GM23338 (cell line): ENCODE measurements around the gene KIF1A. TPM values are rescaled to one million over a fixed set of nuclear protein-coding genes. Genes with fewer than 3 reads are reported as not detected.

Source experiments
- ATAC-seq: fragments of 200-7000 bp; cut with Tn5 transposase; 3 replicates; pipeline ENCODE4 v1.9.1; 2020
- DNase-seq: peaks from one replicate; pipeline ENCODE4 v3.0.0-alpha.2; 2015; ENCODE audit warnings: low spot score
- H2AFZ ChIP-seq: fragments of 200-600 bp; sonication (generic); 2 replicates; pipeline ENCODE4 v1.8.0; 2016; ENCODE audit warnings: antibody characterized with exemption, mild to moderate bottlenecking, moderate library complexity
- H3F3A ChIP-seq: fragments of 200-600 bp; sonication (generic); replicated peaks from 2 replicates; pipeline ENCODE4 v1.8.0; 2017; ENCODE audit warnings: antibody characterized with exemption, mixed run types, low read depth
- H3K27ac ChIP-seq: fragments of 200-600 bp; sonication (generic); 2 replicates; pipeline ENCODE4 v1.6.1; 2016; ENCODE audit warnings: low read depth
- H3K27me3 ChIP-seq: fragments of 200-600 bp; sonication (generic); 2 replicates; pipeline ENCODE4 v1.8.0; 2016; ENCODE audit warnings: mild to moderate bottlenecking, mixed run types, moderate library complexity; ENCODE audit not compliant: insufficient read depth
- H3K36me3 ChIP-seq: fragments of 200-600 bp; sonication (generic); 2 replicates; pipeline ENCODE4 v1.8.0; 2016; ENCODE audit warnings: mild to moderate bottlenecking; ENCODE audit not compliant: insufficient read depth
- H3K4me1 ChIP-seq: fragments of 200-600 bp; sonication (generic); 2 replicates; pipeline ENCODE4 v1.8.0; 2016; ENCODE audit warnings: mild to moderate bottlenecking, moderate library complexity; ENCODE audit not compliant: insufficient read depth
- H3K4me2 ChIP-seq: fragments of 200-600 bp; sonication (generic); 2 replicates; pipeline ENCODE4 v1.7.1; 2017; ENCODE audit warnings: mixed run types
- H3K4me3 ChIP-seq: fragments of 200-600 bp; sonication (generic); 2 replicates; pipeline ENCODE4 v1.6.1; 2016; ENCODE audit warnings: mixed run types
- H3K79me2 ChIP-seq: fragments of 200-600 bp; sonication (generic); replicated peaks from 2 replicates; pipeline ENCODE4 v1.8.0; 2017; ENCODE audit warnings: mild to moderate bottlenecking; ENCODE audit not compliant: insufficient read depth
- H3K9me2 ChIP-seq: fragments of 200-600 bp; sonication (generic); 2 replicates; pipeline ENCODE4 v1.8.0; 2017; ENCODE audit not compliant: insufficient read depth
- H4K20me1 ChIP-seq: fragments of 200-600 bp; sonication (generic); replicated peaks from 2 replicates; pipeline ENCODE4 v1.8.0; 2017; ENCODE audit warnings: mild to moderate bottlenecking; ENCODE audit not compliant: insufficient read depth
- H3K27ac Mint-ChIP-seq: 2 replicates; pipeline ENCODE4 v1.8.0; 2020; ENCODE audit warnings: inconsistent platforms, mild to moderate bottlenecking, moderate library complexity, mixed read lengths
- H3K27me3 Mint-ChIP-seq: 3 replicates; pipeline ENCODE4 v1.8.0; 2022; ENCODE audit warnings: low read depth, mild to moderate bottlenecking, moderate library complexity, mixed read lengths, inconsistent platforms; ENCODE audit not compliant: insufficient read depth, poor library complexity
- H3K36me3 Mint-ChIP-seq: 3 replicates; pipeline ENCODE4 v1.8.0; 2021; ENCODE audit warnings: low read depth, mild to moderate bottlenecking, inconsistent platforms, moderate library complexity, mixed read lengths
- H3K4me1 Mint-ChIP-seq: 3 replicates; pipeline ENCODE4 v1.8.0; 2020; ENCODE audit warnings: mild to moderate bottlenecking, inconsistent platforms, mixed read lengths
- H3K4me3 Mint-ChIP-seq: 3 replicates; pipeline ENCODE4 v1.8.0; 2021; ENCODE audit warnings: moderate library complexity, mild to moderate bottlenecking, inconsistent platforms, mixed read lengths
- H3K9me3 Mint-ChIP-seq: 3 replicates; pipeline ENCODE4 v1.8.0; 2020; ENCODE audit warnings: moderate library complexity, mild to moderate bottlenecking, inconsistent platforms, mixed read lengths
- CREB1 ChIP-seq: fragments of 250-450 bp; sonication (Bioruptor Pico); IDR thresholded peaks from 2 replicates; pipeline ENCODE4 v1.5.0; 2020; ENCODE audit warnings: low read depth, mild to moderate bottlenecking, moderate library complexity
- CTCF ChIP-seq, 2 experiments: fragments of 200-600 bp in 1 of 2; sonication (generic) in 1 of 2; conservative IDR thresholded peaks; 2 replicates each; pipeline versions ENCODE4 v1.5.1 to v1.6.1; 2016 to 2017; ENCODE audit warnings: antibody characterized with exemption in 2 of 2, low read depth in 2 of 2, mild to moderate bottlenecking in 2 of 2, moderate library complexity in 1 of 2
- ETS1 ChIP-seq: IDR thresholded peaks from 2 replicates; pipeline ENCODE4 v1.6.1; 2016; ENCODE audit warnings: antibody characterized with exemption
- EZH2 ChIP-seq: fragments of 200-600 bp; sonication (generic); IDR thresholded peaks from one replicate; pipeline ENCODE4 v1.8.0; 2017; ENCODE audit warnings: antibody characterized with exemption, mild to moderate bottlenecking, low read depth; ENCODE audit not compliant: unreplicated experiment
- EZH2phosphoT487 ChIP-seq: fragments of 200-600 bp; sonication (generic); IDR thresholded peaks from one replicate; pipeline ENCODE4 v1.8.1; 2018; ENCODE audit warnings: antibody characterized with exemption; ENCODE audit not compliant: unreplicated experiment
- JUNB ChIP-seq: IDR thresholded peaks from one replicate; pipeline ENCODE4 v1.6.1; 2016; ENCODE audit warnings: antibody characterized with exemption; ENCODE audit not compliant: unreplicated experiment
- NANOG ChIP-seq: IDR thresholded peaks from 2 replicates; pipeline ENCODE4 v1.6.1; 2016; ENCODE audit warnings: antibody characterized with exemption, borderline replicate concordance
- POLR2AphosphoS5 ChIP-seq: IDR thresholded peaks from 2 replicates; pipeline ENCODE4 v1.6.1; 2016; ENCODE audit warnings: antibody characterized with exemption, low read depth
- REST ChIP-seq: IDR thresholded peaks from one replicate; pipeline ENCODE4 v1.6.1; 2018; ENCODE audit warnings: antibody characterized with exemption; ENCODE audit not compliant: unreplicated experiment
- STAT1 ChIP-seq: IDR thresholded peaks from one replicate; pipeline ENCODE4 v1.6.1; 2016; ENCODE audit warnings: antibody characterized with exemption; ENCODE audit not compliant: unreplicated experiment
- ZNF114 ChIP-seq: fragments of 250-450 bp; sonication (Bioruptor Pico); IDR thresholded peaks from 2 replicates; pipeline ENCODE4 v1.5.0; 2020; ENCODE audit warnings: mild to moderate bottlenecking, moderate library complexity
- ZNF331 ChIP-seq: fragments of 250-450 bp; sonication (Bioruptor Pico); IDR thresholded peaks from 2 replicates; pipeline ENCODE4 v1.5.0; 2020; ENCODE audit warnings: low read depth, mild to moderate bottlenecking, moderate library complexity
- ZNF462 ChIP-seq: fragments of 250-450 bp; sonication (Bioruptor Pico); IDR thresholded peaks from 2 replicates; pipeline ENCODE4 v1.5.0; 2020; ENCODE audit warnings: mild to moderate bottlenecking, moderate library complexity
- polyA plus RNA-seq: library from polyadenylated mRNA; unstranded; fragments of >200 nt; fragmentation: Nextera tagmentation; extraction: Ambion mirVana; gene quantifications from 2 replicates; pipeline ENCODE4 v1.2.1, GENCODE V29; 2016
- total RNA-seq: library from RNA; depleted of rRNA; stranded (reverse); fragments of >200 nt; shearing (Covaris generic); gene quantifications from 2 replicates; pipeline ENCODE4 v1.2.3, GENCODE V29; 2014

Gene KIF1A
- total and polyA plus RNA-seq, 2 experiments from 2014 or later, result 169 to 214 TPM

GRCh38 chr2:240796543-240797499 is 23.2 kb downstream of the KIF1A start:
- H3K36me3 ChIP-seq, result peaks cover 9% of the 10 kb centered on the region; the same call in 1 of the 2 replicates
- Mint-ChIP-seq H3K9me3 (no peaks in the 10 kb centered on the region), H3K36me3 (peaks cover 64% of the 10 kb centered on the region), H3K27ac (peak overlapping the region; percentile 81), H3K27me3 (peaks cover 11% of the 10 kb centered on the region), H3K4me3 (no peak overlapping the region; the same call in 2 of the 3 replicates), H3K4me1 (peaks cover 46% of the 10 kb centered on the region)
- H3K27ac ChIP-seq, result no peak overlapping the region
- DNase-seq (no peak), ATAC-seq (no peak)
- H2AFZ ChIP-seq, result no peak overlapping the region
- H3K9me2 ChIP-seq, result no peaks in the 10 kb centered on the region
- TF ChIP-seq EZH2 (no peak), POLR2AphosphoS5 (no peak), ETS1 (no peak), CTCF (conservative IDR thresholded peaks at IDR 0.05; ENCODE audit: low read depth in 2 of 2) (no peak), ZNF462 (CRISPR knock-in tag) (no peak), REST (no peak), JUNB (no peak), ZNF114 (no peak), EZH2phosphoT487 (no peak), ZNF331 (CRISPR knock-in tag) (no peak), NANOG (no peak), STAT1 (no peak), CREB1 (CRISPR knock-in tag) (no peak)
- no peaks in the 10 kb centered on the region for H3K27me3 ChIP-seq
- H4K20me1 ChIP-seq, result peaks cover 65% of the 10 kb centered on the region
- H3K4me2 ChIP-seq, result no peak overlapping the region
- peaks cover 91% of the 10 kb centered on the region for H3K79me2 ChIP-seq
- H3K4me3 ChIP-seq, result no peak overlapping the region
- 0 out of 2 replicates have a peak, but pooled peaks cover 3% of the 10 kb centered on the region for H3F3A ChIP-seq
- H3K4me1 ChIP-seq, result no peaks in the 10 kb centered on the region
